K562 (cell line): ENCODE measurements around the gene ERC2. TPM values are rescaled to one million over a fixed set of nuclear protein-coding genes. Genes with fewer than 3 reads are reported as not detected.

Experiments used
- ATAC-seq: fragments of 200-7000 bp; cut with Tn5 transposase; 3 replicates; pipeline ENCODE4 v1.9.1; 2020; ENCODE audit warnings: moderate library complexity
- BruUV-seq: library from RNA; stranded (reverse); fragments of 400-500 nt; replicated peaks from 2 replicates; lab custom pipeline; 2021; lab: Mats Ljungman, UMichigan
- CTCF ChIA-PET: fragments of 300-600 bp; formaldehyde crosslinking; extraction: SDS; loops from one replicate; lab custom pipeline; 2021; ENCODE audit warnings: low intra/inter-chr PET ratio; lab: Yijun Ruan, JAX
- POLR2A ChIA-PET: fragments of 300-600, 350-650 bp; sonication (Branson Sonifier 250); formaldehyde crosslinking; extraction: SDS; loops from one replicate; lab custom pipeline; 2021; ENCODE audit warnings: antibody characterized with exemption, inconsistent platforms; lab: Yijun Ruan, JAX
- DNase-seq, 4 experiments: peaks; one replicate each; pipeline versions ENCODE4 v3.0.0 to v3.0.0-alpha.2; 2011 to 2018; ENCODE audit warnings: low spot score in 3 of 4, mixed read lengths in 3 of 4; ENCODE audit errors: extremely low read depth in 1 of 4
- FAIRE-seq: peaks from 2 replicates; lab custom pipeline; 2011; peaks lifted over from hg19 to GRCh38; lab: Jason Lieb, UNC
- H2AFZ ChIP-seq: 2 replicates; pipeline ENCODE4 v1.6.0; 2011; ENCODE audit warnings: low read depth, low read length, control low read depth, inconsistent platforms
- H3K27ac ChIP-seq: fragments of 200-600 bp; 3 replicates; pipeline ENCODE4 v1.8.0; 2011; ENCODE audit warnings: low read depth, mild to moderate bottlenecking, control low read depth, inconsistent platforms, low read length, moderate library complexity, mixed read lengths; ENCODE audit errors: extremely low read depth
- H3K27me3 ChIP-seq, 2 experiments: fragments of 300-600 bp in 1 of 2; 2 replicates in 1 of 2; 3 replicates in 1 of 2; pipeline versions ENCODE4 v1.6.0 to v1.8.0; 2011; ENCODE audit warnings: inconsistent platforms in 2 of 2, low read length in 2 of 2, mild to moderate bottlenecking in 1 of 2, mixed read lengths in 1 of 2, moderate library complexity in 1 of 2; ENCODE audit not compliant: control insufficient read depth in 2 of 2, insufficient read depth in 2 of 2
- H3K36me3 ChIP-seq: fragments of 300-600 bp; 3 replicates; pipeline ENCODE4 v1.8.0; 2011; ENCODE audit warnings: mild to moderate bottlenecking, low read length, inconsistent platforms; ENCODE audit not compliant: control insufficient read depth, insufficient read depth
- H3K4me1 ChIP-seq, 2 experiments: fragments of 200-600 bp in 1 of 2; replicated peaks in 1 of 2; 2 replicates in 1 of 2; 3 replicates in 1 of 2; pipeline versions ENCODE4 v1.5.1 to v1.8.0; 2011; ENCODE audit warnings: inconsistent platforms in 2 of 2, low read length in 2 of 2, mild to moderate bottlenecking in 1 of 2, mixed read lengths in 1 of 2, moderate library complexity in 1 of 2; ENCODE audit not compliant: control insufficient read depth in 2 of 2, insufficient read depth in 2 of 2
- H3K4me2 ChIP-seq: 2 replicates; pipeline ENCODE4 v1.6.1; 2011; ENCODE audit warnings: low read length, control low read depth, inconsistent platforms, mixed read lengths; ENCODE audit not compliant: insufficient read depth
- H3K4me3 ChIP-seq: fragments of 200-600 bp; sonication (generic), shearing (Covaris generic); 2 replicates; pipeline ENCODE4 v1.5.1; 2016; ENCODE audit warnings: control low read depth, inconsistent platforms
- H3K79me2 ChIP-seq: fragments of 200-600 bp; 3 replicates; pipeline ENCODE4 v1.8.0; 2011; ENCODE audit warnings: low read length, inconsistent platforms; ENCODE audit not compliant: control insufficient read depth, insufficient read depth
- H3K9ac ChIP-seq, 2 experiments: 2 replicates each; pipeline versions ENCODE4 v1.6.0 to v1.6.1; 2011; ENCODE audit warnings: low read depth in 2 of 2, low read length in 2 of 2, control low read depth in 1 of 2, inconsistent platforms in 1 of 2, mild to moderate bottlenecking in 1 of 2, mixed read lengths in 1 of 2; ENCODE audit not compliant: insufficient read depth in 1 of 2
- H3K9me1 ChIP-seq: one replicate; pipeline ENCODE4 v1.6.0; 2011; ENCODE audit warnings: inconsistent platforms, mild to moderate bottlenecking, low read length, moderate library complexity; ENCODE audit not compliant: control insufficient read depth, insufficient read depth
- H3K9me3 ChIP-seq: replicated peaks from 2 replicates; pipeline ENCODE4 v1.5.1; 2011; ENCODE audit warnings: low read depth, low read length, inconsistent platforms; ENCODE audit not compliant: control insufficient read depth, insufficient read depth
- H4K20me1 ChIP-seq: replicated peaks from 2 replicates; pipeline ENCODE4 v1.6.1; 2011; ENCODE audit warnings: low read length, inconsistent platforms, mixed read lengths; ENCODE audit not compliant: control insufficient read depth, insufficient read depth
- BRD4 ChIP-seq: fragments of 200-600 bp; sonication (generic); IDR thresholded peaks from 2 replicates; pipeline ENCODE4 v1.6.1; 2017; ENCODE audit warnings: inconsistent platforms
- KDM1A ChIP-seq, 2 experiments: fragments of 450-650 bp; IDR thresholded peaks; 2 replicates each; pipeline ENCODE4 v1.6.1; 2016; ENCODE audit warnings: mild to moderate bottlenecking in 2 of 2
- TFAM ChIP-seq: fragments of 250-450 bp; sonication (Bioruptor Pico); conservative IDR thresholded peaks from 2 replicates; pipeline ENCODE4 v1.5.0; 2021; ENCODE audit warnings: mild to moderate bottlenecking, moderate library complexity
- U2AF2 ChIP-seq: fragments of 200-400 bp; formaldehyde crosslinking; optimal IDR thresholded peaks from 2 replicates; pipeline ENCODE3; 2017; ENCODE audit warnings: low read depth, mild to moderate bottlenecking, low read length
- WGBS: fragments of 100-300 bp; shearing (Covaris generic); methylation state at CpG from one replicate; pipeline ENCODE4 v1.1.6; 2016; ENCODE audit warnings: low coverage, mixed read lengths; ENCODE audit not compliant: insufficient coverage; ENCODE audit errors: missing lambda C conversion rate; 5-methylcytosine and 5-hydroxymethylcytosine counted together
- in situ Hi-C: fragments of 300-500 bp; cut with MboI; formaldehyde crosslinking; loops from 4 replicates; pipeline ENCODE4 v1.15.0; 2018; ENCODE audit warnings: inconsistent platforms, mixed read lengths
- intact Hi-C: fragments of 100-400 bp; cut with micrococcal nuclease; formaldehyde crosslinking; loops from 2 replicates; pipeline ENCODE4 v1.14.2; 2022
- polyA plus RNA-seq, 8 experiments: library from polyadenylated mRNA; depleted of rRNA in 4 of 8; stranded (reverse) in 5 of 8; unstranded in 3 of 8; fragments of >200 nt; fragmentation: Nextera tagmentation in 2 of 8; fragmentation: Illumina TruSeq in 1 of 8; extraction: Ambion mirVana in 2 of 8; extraction: Trizol in 1 of 8; gene quantifications; 2 replicates each; pipeline versions ENCODE4 v1.2.1 to v1.2.3, GENCODE V29; 2011 to 2014; ENCODE audit warnings: inconsistent platforms in 1 of 8, missing spikeins in 1 of 8
- total RNA-seq, 7 experiments: library from RNA; depleted of rRNA in 6 of 7; stranded (reverse); fragments of >200 nt in 6 of 7; fragmentation: Illumina TruSeq in 2 of 7; extraction: Trizol in 2 of 7; gene quantifications; 2 replicates each; pipeline versions ENCODE4 v1.2.1 to v1.2.3, GENCODE V29; 2011 to 2021; ENCODE audit warnings: low replicate concordance in 1 of 7
- TF ChIP-seq, protein P1 (sequence below), 2 experiments: fragments of 450-650 bp in 1 of 2; IDR thresholded peaks; 2 replicates each; pipeline ENCODE4 v1.6.1; 2011 to 2017; ENCODE audit warnings: low read depth in 2 of 2, antibody characterized with exemption in 1 of 2, borderline replicate concordance in 1 of 2, low read length in 1 of 2, mild to moderate bottlenecking in 1 of 2, mixed read lengths in 1 of 2; ENCODE audit not compliant: control insufficient read depth in 1 of 2

Gene ERC2
- total and polyA plus RNA-seq, 9 of the 15 experiments (the other 6 are each of a cell fraction or from before 2014, with no cell fraction given): 0.04 to 0.18 (median 0.07) TPM; not detected in 2

DNA sequence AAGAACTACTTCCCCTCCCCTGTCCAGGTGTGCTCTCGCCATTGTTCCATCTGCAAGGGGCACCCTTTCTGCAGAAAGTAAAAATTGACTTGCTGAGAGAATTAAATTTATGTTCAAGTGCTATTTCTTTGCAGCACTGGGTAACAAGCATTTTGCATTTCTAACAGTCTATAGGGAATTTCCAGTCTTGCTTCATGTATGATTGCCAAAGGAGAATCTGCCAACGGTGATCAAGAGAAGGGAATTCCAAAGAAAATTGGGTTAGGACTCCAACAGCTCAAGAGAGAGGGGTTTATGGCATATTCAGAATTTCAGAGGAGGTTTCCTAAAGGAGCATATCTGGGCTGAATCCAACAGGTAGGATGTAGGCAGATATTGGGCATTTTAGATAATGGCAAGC, 844.5 kb downstream of the ERC2 start:
- H3K4me1 ChIP-seq: no peaks in the 10 kb centered on the region
- POLR2A ChIA-PET: no interaction called here
- peaks cover 0 to 5% of the 10 kb centered on the region in 2 experiments; a peak in 2 of 5 replicates for H3K27me3 ChIP-seq
- no peaks in the 10 kb centered on the region for H4K20me1 ChIP-seq
- DNase-seq (no peak), FAIRE-seq (no peak), ATAC-seq (no peak)
- H3K9me1 ChIP-seq: no peaks in the 10 kb centered on the region
- in situ Hi-C loops: no loop called here
- CTCF ChIA-PET: no interaction called here
- 0% methylated on average over 2 of the region's 2 CpGs for WGBS
- intact Hi-C loops: no loop called here
- H3K9me3 ChIP-seq: no peaks in the 10 kb centered on the region
- no peak overlapping the region for H3K4me2 ChIP-seq
- TF ChIP-seq, protein P1, sequence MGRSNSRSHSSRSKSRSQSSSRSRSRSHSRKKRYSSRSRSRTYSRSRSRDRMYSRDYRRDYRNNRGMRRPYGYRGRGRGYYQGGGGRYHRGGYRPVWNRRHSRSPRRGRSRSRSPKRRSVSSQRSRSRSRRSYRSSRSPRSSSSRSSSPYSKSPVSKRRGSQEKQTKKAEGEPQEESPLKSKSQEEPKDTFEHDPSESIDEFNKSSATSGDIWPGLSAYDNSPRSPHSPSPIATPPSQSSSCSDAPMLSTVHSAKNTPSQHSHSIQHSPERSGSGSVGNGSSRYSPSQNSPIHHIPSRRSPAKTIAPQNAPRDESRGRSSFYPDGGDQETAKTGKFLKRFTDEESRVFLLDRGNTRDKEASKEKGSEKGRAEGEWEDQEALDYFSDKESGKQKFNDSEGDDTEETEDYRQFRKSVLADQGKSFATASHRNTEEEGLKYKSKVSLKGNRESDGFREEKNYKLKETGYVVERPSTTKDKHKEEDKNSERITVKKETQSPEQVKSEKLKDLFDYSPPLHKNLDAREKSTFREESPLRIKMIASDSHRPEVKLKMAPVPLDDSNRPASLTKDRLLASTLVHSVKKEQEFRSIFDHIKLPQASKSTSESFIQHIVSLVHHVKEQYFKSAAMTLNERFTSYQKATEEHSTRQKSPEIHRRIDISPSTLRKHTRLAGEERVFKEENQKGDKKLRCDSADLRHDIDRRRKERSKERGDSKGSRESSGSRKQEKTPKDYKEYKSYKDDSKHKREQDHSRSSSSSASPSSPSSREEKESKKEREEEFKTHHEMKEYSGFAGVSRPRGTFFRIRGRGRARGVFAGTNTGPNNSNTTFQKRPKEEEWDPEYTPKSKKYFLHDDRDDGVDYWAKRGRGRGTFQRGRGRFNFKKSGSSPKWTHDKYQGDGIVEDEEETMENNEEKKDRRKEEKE (IDR thresholded peaks at IDR 0.05; ENCODE audit: borderline replicate concordance in 1 of 2, control insufficient read depth in 1 of 2, low read depth in 2 of 2, low read length in 1 of 2): no peak
- no peak for TF ChIP-seq BRD4
- no peak for TF ChIP-seq U2AF2
- no peak for TF ChIP-seq KDM1A (IDR thresholded peaks at IDR 0.05)
- TF ChIP-seq TFAM (CRISPR knock-in tag): no peak
- H2AFZ ChIP-seq: no peak overlapping the region
- no TSS peak for BruUV-seq
- no peaks in the 10 kb centered on the region for H3K36me3 ChIP-seq
- H3K9ac ChIP-seq: no peak overlapping the region
- H3K4me3 ChIP-seq: no peak overlapping the region
- H3K79me2 ChIP-seq: no peaks in the 10 kb centered on the region
- no peak overlapping the region for H3K27ac ChIP-seq
